Skin epidermis (tissue), 12 donors: ENCODE results near the gene ACADSB.

Experiments used
- H3K27ac ChIP-seq, 21 experiments: fragments of 200-600 bp; sonication (generic) in 11 of 21; one replicate each; pipeline ENCODE4 v1.5.0; 2020; ENCODE audit warnings: mild to moderate bottlenecking in 3 of 21, inconsistent platforms in 2 of 21, moderate library complexity in 2 of 21
- H3K4me3 ChIP-seq, 7 experiments: fragments of 200-600 bp; sonication (generic) in 2 of 7; one replicate each; pipeline ENCODE4 v1.5.0; 2020; ENCODE audit warnings: inconsistent platforms in 2 of 7, mild to moderate bottlenecking in 2 of 7, moderate library complexity in 1 of 7

Gene ACADSB

DNA sequence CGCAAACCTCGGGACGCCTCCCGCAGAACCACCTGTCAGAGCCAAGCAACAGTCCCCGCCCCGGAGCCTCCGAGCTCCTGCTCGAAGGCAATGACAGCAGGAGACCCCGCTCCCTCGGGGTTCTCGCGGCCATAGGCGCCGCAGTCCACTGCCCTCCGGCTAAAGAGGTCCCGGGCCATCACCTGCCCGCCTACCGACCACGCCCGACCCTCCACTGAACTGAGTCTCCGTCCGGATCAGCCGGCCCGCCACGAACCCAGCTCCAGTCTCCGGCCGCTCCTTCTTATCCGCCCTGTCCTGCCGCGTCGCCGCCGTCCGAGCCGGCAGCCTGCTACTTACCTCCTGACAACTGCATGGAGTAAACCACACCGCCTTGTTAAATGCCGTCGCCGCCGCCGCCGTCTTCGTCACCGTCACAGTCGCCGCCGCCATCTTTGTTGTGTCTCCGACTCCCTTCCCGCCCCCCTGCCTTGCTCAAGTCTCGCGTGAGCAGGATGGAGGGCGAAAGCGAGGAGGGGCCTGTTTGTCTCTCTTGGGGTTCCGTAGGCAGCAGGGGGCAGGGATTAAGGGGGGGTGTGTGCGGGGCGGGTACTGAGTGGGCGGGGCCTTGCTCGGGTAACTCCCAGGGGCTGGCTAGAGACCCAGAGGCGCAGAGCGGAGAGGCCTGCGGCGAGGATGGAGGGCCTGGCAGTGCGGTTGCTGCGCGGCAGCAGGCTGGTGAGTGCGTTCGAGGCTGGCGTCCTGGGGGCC is at the start of gene ACADSB, which contains the start of gene IKZF5:
ACADSB (plus strand) TSS at position 652 of the 750 bp plus-strand sequence; CDS start at position 676, 24 bp downstream.
IKZF5 (minus strand) TSS at position 441 of the 750 bp plus-strand sequence. CDS start 10,170 bp downstream, outside the sequence.
- Histone ChIP-seq H3K4me3 (peak within 1 kb of the TSS; percentile 68 to 98 (median 96)), H3K27ac (peak within 1 kb of the TSS; percentile 58 to 98 (median 94))

DNA sequence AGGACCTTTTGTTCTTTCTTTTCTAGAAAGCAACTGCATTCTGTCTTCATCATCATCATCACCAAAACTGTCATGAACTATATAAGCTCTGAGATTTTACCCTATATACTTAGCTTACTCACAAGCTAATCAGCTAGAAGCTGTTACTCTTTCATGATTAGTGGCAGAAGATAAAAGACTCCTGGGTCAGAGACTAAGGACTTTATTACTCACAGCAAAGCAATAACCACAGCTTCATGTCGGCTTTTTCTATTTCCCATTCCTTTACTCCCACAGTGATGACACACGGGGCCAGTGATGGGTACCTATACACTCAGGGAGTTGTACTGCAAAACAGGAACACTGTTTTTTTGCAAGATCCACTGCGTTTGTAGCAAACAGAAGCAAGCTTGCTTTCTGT is 46.4 kb upstream of the ACADSB start:
- Histone ChIP-seq H3K4me3 (no peak overlapping the region), H3K27ac (no peak overlapping the region)

DNA sequence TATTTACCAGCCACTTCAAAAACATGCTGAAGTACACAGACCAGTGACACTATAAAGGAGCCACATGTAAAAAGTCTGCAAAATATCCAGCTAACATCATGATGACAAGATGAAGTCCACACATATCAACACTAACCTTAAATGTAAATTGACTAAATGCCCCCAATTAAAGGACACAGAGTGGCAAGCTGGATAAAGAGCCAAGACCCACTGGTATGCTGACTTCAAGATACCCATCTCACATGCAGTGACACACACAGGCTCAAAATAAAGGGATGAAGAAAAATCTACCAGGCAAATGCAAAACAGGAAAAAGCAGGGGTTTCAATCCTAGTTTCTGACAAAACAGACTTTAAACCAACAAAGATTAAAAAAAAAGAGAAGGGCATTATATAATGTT is 41.9 kb upstream of the ACADSB start:
- no peak overlapping the region for H3K27ac ChIP-seq
- H3K4me3 ChIP-seq: no peak overlapping the region

DNA sequence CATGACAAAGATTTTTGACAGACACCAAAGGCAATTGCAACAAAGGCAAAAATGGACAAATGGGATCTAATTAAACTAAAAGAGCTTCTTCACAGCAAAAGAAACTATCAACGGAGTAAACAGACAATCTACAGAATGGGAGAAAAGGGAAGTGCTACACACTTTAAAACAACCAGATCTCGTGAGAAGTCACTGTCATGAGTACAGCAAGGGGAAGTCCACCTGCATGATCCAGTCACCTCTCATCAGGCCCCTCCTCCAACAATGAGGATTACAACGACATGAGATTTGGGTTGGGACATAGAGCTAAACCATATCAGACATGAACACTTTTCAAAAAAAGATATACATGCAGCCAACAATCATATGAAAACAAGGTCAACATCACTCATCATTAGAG is 40.1 kb upstream of the ACADSB start:
- Histone ChIP-seq H3K27ac (no peak overlapping the region), H3K4me3 (no peak overlapping the region)

DNA sequence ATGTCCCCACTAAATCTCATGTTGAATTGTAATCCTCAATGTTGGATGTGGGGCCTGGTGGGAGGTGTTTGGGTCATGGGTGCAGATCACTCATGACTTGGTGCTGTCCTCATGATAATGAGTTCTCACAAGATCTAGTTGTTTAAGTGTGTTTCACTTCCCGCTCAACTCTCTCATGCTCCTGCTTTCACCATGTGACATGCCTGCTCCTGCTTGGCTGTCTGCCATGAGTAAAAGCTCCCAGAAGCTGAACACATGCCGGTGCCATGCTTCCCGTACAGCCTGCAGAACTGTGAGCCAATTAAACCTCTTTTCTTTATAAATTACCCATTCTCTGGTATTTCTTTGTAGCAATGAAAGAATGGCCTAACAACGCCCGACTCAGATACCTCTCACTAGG is 34.8 kb upstream of the ACADSB start:
- H3K4me3 ChIP-seq: no peak overlapping the region

DNA sequence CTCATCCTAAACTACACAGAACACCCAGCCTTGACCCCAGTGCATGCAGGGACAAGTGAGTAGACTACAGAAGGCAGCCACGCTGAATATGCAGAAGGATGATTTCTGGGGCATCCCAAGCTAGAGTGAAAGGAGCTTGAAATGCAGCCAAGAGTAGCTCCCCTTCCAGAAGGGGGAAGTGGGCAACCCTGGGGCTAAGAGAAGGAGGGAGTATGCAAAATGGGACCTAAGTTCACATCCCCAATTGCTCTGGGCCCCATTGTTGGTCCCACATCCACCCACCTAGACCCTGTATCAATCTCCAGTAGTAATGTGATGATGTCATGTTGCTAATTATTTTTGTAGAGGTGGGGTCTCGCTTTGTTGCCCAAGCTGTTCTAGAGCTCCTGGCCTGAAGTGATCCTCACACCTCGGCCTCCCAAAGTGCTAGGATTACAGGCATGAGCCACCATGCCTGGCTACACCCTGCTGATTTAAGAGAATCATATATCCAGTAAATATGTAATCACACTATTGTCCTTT is 34.2 kb upstream of the ACADSB start:
- no peak overlapping the region for H3K27ac ChIP-seq

More for the DNA sequence above, 34.8 kb upstream of the ACADSB start:
- no peak overlapping the region for H3K27ac ChIP-seq

DNA sequence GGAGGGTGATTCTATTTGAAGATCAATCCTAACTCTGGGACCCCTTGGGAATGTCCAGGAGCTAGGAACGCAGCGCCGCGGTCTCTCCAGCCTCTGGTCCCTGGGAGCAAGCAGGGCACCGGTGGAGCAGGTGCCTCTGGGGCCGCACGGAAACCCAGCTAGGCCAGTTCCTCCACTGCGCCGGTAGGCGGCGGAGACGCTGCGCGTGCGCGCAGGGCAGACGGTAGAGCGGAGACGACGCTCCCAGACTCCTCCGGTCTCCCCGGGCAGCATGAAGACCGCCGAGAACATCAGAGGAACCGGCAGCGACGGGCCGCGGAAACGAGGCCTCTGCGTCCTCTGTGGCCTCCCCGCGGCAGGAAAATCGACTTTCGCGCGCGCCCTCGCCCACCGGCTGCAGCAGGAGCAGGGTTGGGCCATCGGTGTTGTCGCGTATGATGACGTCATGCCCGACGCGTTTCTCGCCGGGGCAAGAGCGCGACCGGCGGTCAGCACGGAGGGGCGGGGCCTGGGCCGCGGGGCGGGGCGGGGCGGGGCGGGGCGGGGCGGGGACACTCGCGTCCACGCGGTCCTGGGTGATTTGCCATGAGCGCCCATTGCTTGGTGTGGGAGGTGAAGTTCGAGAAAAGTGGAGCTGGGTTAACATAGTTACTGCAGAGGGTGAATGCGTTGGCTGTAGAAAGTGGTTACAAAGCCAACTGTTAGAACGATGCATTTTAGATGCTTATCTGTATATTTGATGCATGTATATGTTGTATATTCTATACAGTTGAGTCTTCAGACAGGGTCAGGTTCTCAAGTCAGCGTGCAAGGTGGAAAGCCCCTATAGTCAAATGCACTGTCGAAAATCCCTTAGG is 28.4 kb upstream of the ACADSB start, which contains the start of gene PSTK:
PSTK (plus strand) TSS at position 193 of the 857 bp plus-strand sequence; CDS start at position 272, 79 bp downstream.
- Histone ChIP-seq H3K27ac (peak within 1 kb of the TSS in 20 of 21 experiments; percentile 80 to 96 (median 90)), H3K4me3 (peak within 1 kb of the TSS; percentile 44 to 74 (median 56))

More for the DNA sequence above, 34.2 kb upstream of the ACADSB start:
- H3K4me3 ChIP-seq: no peak overlapping the region

DNA sequence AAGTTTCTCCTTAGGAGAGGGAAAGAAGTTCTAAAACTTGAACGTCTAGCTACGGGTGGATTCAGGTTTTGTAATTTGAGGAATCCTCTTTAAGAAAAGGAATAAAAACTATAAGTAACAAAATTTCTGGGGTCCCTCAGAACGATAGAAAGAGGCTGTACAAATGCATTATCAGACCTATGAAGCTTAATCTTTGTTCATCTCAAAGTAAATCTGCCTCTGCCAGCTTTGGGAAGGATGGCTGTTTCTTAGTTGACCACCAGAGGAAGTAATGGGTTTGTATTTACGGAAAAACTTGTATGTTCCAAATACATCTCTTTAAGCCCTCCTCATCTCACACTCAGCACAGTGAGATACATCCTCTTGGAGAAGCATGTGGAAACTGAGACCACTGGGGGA is 27.7 kb upstream of the ACADSB start:
- peak overlapping the region; percentile 44 to 74 (median 56) for H3K4me3 ChIP-seq
- H3K27ac ChIP-seq: peak overlapping the region in 3 of 21 experiments; percentile 89 to 96 (median 89)

DNA sequence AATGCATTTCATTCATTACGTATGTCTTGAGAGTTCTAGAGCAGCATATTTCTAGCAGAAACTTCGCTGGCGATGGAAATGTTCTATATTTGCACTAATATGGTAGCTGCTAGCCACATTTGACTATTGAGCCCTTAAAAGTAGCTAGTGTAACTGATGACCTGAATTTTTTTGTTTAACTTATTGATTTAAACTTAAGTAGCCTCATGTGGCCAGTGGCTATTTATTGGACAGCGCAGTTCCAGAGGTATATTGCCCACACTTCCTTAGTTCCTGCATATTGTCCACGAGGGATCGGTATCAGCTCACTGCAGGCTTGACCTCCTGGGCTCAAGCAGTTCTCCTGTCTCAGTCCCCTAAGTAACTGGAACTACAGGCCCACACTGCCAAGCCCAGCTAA is 24.9 kb upstream of the ACADSB start:
- no peak overlapping the region for H3K27ac ChIP-seq
- H3K4me3 ChIP-seq: no peak overlapping the region

DNA sequence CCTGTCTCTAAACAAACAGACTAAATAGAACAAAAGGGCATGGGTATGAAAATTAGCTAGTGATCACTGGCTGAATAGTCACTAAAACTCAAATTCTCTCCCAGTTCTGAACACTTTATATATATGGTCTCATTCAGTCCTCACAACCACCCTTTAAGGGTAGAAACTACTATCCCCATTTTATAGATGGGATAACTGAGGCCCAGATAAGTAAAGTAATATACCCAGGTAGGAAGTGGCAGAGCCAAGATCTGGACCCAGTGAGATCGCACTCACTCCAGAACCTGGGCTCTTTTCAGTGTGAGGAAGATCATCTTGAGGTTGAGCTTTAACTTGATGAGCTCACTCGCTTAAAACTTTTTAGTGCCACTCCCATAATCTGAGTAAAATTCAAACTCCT is 24.1 kb upstream of the ACADSB start:
- H3K27ac ChIP-seq: no peak overlapping the region
- H3K4me3 ChIP-seq: no peak overlapping the region

DNA sequence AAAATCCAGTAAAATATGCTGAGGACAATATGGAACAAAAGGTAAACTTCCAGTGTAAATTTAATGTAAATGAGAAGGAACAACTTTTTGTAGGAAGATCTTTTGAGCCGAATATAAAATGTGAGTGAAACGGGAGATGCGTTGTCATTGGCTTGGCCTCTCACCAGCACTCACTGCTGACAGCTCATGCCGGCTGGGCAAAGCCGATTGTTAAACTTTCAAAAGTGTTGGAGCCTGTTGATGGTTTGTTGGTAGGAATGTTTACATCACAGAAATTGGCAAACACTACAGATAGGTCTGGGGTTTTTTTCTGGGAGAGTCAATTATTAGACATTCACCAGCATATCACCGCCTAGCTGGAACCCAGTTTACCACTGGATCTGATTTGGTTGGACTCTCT is 22.5 kb upstream of the ACADSB start:
- H3K27ac ChIP-seq: no peak overlapping the region
- H3K4me3 ChIP-seq: no peak overlapping the region

DNA sequence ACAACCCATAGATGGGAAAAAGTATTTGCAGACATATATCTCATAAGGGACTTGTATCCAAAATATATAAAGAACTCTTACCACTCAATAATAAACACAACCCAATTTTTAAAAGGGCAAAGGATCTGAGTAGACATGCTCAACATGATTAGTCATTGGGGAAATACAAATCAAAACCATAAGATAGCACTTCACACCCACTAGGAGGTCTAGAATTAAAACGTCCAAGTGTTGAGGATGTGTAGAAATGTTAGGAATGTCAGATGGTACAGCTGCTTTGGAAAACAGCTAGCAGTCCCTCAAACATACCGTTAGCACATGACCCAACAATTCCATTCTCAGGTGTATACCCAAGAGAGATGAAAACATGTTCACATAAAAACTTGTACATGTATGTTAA is 20.3 kb upstream of the ACADSB start:
- H3K27ac ChIP-seq: no peak overlapping the region
- no peak overlapping the region for H3K4me3 ChIP-seq

DNA sequence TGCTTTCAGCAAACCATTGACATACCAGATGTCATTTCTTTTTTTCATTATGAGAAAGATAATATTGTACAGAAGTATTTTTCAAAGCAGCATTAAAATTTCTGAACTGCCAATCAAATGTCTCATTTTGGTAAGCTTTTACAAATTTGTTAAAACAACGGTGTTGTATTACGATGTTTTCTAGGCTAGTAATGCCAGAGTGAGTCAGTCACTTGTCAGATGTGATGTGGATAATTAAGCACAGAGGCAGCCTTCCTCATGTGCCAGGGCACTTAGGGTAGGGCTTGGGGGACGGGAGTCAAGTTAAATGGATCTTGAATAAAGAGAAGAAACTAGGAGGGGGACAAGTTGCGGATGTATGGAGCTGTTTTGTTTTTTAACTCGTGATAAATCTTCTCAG is 18.5 kb upstream of the ACADSB start:
- no peak overlapping the region for H3K27ac ChIP-seq
- no peak overlapping the region for H3K4me3 ChIP-seq

DNA sequence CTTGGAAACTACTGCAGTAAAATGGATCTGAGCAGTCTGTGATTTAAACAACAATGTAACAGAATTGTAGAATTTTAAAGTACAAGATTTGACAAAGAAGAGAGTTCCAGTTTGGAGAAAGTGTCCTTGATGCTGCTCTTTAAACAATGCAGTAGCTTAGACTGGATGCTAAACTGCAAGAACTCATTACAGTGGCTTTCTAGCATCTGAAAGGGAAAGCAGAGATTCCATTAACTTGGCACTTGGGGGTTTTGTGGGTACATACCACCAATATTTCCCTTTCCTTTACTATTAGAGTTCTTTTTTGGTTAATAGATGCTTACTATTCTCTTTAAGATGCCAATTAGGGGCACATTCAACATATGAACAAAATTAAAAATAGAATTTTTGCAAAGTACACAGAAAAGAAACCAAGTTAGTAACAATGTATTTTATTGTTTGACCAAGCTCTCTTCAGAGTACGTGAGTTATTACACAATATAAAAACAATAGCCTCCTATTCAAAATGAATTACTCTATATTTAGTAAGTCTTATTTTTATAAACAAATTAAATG is 16.7 kb upstream of the ACADSB start:
- H3K27ac ChIP-seq: no peak overlapping the region
- no peak overlapping the region for H3K4me3 ChIP-seq

DNA sequence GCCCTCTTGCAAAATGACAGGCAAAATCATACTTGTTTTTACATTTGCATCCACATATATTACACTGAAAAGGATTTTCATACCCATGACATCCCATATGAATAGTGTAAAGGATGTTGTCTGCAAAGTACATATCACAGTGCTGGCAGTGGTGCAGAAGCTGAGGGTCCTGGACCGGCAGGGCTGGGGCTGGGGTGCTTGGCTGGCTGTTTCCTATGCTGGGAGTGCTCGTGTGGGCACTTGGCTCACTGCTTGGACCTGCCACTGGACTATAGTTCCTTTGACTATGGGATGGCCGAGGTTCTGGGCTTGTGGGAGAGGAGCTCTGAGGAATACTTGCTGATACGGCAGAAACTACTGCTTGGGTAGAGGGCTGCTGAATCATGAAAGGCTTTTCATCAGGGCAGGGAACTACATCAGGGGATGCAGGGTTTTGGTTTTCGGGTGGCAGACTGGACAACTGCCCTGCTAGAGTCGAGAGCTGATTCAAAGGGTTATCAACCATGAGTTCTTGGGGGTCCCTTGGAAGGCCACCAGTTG is 14.9 kb upstream of the ACADSB start:
- Histone ChIP-seq H3K4me3 (no peak overlapping the region), H3K27ac (no peak overlapping the region)

DNA sequence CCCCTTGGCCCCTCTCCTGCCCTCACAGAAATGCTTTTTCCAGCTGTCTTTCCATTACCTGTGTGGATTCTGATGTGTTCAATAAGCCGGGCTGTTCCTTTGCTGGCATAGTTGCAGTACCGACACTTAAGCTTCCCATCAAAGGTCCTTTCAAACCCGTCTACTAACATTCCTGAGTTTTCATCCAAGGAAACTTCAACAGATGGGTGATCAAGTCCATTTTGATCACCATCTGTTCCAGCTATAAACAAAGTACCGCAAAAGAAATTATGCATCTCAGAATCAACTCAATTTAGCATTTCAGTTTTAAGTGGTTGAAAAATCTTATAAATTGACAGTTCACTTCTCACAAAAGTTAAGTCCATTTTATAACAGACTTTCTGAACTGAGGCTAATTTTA is 12.9 kb upstream of the ACADSB start:
- H3K27ac ChIP-seq: no peak overlapping the region
- no peak overlapping the region for H3K4me3 ChIP-seq

DNA sequence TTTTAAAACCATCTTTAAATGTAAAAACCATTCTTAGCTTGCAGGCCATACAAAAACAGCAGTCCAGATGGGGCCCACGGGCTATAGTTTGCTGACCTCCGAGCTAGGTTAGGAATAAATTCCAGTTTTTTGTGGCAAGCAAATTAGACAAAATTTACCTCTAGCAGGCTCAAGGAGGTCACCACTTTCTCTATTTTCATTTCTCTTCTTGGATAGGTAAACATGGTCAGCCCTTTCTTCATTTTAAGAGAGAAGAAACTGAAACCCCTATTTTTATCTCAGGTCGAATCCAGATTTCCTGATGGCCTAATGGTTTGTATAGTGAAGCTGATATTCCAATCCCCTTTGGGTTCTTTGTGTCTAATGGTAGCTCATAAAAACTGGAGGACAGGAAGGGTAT is 10.9 kb upstream of the ACADSB start:
- Histone ChIP-seq H3K27ac (no peak overlapping the region), H3K4me3 (no peak overlapping the region)

DNA sequence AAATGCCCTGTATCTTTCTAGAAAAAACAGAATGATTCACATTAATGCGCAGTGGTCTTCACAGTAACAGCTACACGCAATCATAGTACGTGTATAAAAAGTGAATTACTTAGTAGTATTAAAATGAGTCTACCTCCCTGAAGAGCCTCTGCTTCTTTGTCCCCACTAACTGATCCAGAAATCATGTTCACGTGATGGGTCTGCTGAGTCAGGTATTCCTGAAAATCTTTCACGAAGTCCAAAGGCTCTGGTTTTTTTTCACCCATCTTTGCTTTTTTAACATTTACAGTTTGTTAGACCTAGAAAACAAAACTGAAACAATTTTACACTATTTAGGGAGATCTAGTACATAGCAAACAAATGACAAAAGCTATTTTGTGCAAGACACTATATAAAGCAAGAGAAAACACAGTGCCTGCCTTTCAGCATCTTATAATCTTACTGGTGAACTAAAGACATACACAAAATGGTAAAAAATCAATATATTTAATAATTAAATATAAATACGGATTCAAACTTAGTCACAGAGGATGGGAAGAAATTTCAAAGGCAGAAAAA is 10.4 kb upstream of the ACADSB start:
- no peak overlapping the region for H3K4me3 ChIP-seq
- no peak overlapping the region for H3K27ac ChIP-seq

DNA sequence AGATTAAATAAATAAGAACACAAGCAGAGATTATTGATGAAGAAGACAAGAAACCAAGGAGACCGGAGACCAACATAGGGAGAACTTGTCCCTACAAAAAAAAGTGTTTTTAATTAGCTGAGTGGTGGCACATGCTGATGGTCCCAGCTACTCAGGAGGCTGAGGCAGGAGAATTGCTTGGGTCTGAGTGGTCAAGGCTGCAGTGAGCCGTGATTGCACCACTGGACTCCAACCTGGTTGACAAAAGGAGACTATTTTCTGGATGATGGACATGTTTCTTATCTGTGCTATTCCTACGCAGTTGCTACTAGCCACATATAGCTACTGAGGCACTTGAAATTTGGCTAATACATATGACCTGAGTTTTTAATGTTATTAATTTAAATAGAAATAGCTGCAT is 9.9 kb upstream of the ACADSB start:
- H3K4me3 ChIP-seq: no peak overlapping the region
- no peak overlapping the region for H3K27ac ChIP-seq

DNA sequence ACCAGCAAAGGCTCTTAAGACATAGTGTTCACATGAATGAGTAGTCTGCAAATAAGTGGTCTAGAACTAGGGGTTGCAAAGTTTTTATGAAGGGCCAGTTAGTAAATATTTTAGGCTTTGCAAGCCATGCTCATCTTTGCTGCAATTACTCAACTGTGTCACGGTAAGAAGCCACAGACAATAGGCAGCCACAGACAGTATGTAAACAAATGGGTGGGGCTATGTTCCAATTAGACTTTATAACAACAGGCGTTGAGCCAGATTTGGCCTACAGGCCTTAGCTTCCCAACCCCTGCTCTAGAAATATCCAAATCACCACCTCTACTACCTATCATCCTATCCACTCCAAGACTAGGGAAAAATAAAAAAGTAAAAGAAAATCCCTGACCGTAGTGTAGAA is 9.5 kb upstream of the ACADSB start:
- H3K4me3 ChIP-seq: no peak overlapping the region
- no peak overlapping the region for H3K27ac ChIP-seq
